MM.1S (cell line): Measurements from ENCODE around the gene ZFPM1.

ENCODE experiments used
- DNase-seq: peaks from one replicate; pipeline ENCODE4 v3.0.0-alpha.2; 2015
- H2AFZ ChIP-seq: fragments of 300-600 bp; sonication (generic); 2 replicates; pipeline ENCODE4 v1.6.0; 2016; ENCODE audit warnings: antibody characterized with exemption, low read length
- H3F3A ChIP-seq: fragments of 300-600 bp; sonication (generic); 2 replicates; pipeline ENCODE4 v1.6.1; 2016; ENCODE audit warnings: mild to moderate bottlenecking, antibody characterized with exemption, low read length, moderate library complexity, mixed read lengths; ENCODE audit not compliant: insufficient read depth
- H3K27ac ChIP-seq: fragments of 300-600 bp; sonication (generic); 2 replicates; pipeline ENCODE4 v1.5.1; 2016; ENCODE audit warnings: mild to moderate bottlenecking, low read length
- H3K27me3 ChIP-seq: fragments of 300-600 bp; sonication (generic); replicated peaks from 2 replicates; pipeline ENCODE4 v1.6.0; 2016; ENCODE audit warnings: low read length; ENCODE audit not compliant: insufficient read depth
- H3K36me3 ChIP-seq: fragments of 300-600 bp; sonication (generic); replicated peaks from 2 replicates; pipeline ENCODE4 v1.6.1; 2016; ENCODE audit warnings: mild to moderate bottlenecking, low read length, mixed read lengths; ENCODE audit not compliant: insufficient read depth
- H3K4me1 ChIP-seq: fragments of 300-600 bp; sonication (generic); 2 replicates; pipeline ENCODE4 v1.6.1; 2016; ENCODE audit warnings: low read length, mixed read lengths
- H3K4me2 ChIP-seq: fragments of 300-600 bp; sonication (generic); 2 replicates; pipeline ENCODE4 v1.6.0; 2016; ENCODE audit warnings: low read depth, low read length
- H3K4me3 ChIP-seq: fragments of 300-600 bp; sonication (generic); 2 replicates; pipeline ENCODE4 v1.5.1; 2016; ENCODE audit warnings: low read length, mixed read lengths
- H3K79me2 ChIP-seq: fragments of 300-600 bp; sonication (generic); 2 replicates; pipeline ENCODE4 v1.6.1; 2016; ENCODE audit warnings: mixed run types, low read length, mixed read lengths
- H3K9ac ChIP-seq: fragments of 300-600 bp; sonication (generic); 2 replicates; pipeline ENCODE4 v1.6.1; 2016; ENCODE audit warnings: low read length, mixed read lengths
- H3K9me2 ChIP-seq: fragments of 300-600 bp; sonication (generic); replicated peaks from 2 replicates; pipeline ENCODE4 v1.6.1; 2016; ENCODE audit warnings: mild to moderate bottlenecking, low read length, mixed read lengths; ENCODE audit not compliant: insufficient read depth
- H3K9me3 ChIP-seq: fragments of 300-600 bp; sonication (generic); replicated peaks from 2 replicates; pipeline ENCODE4 v1.6.1; 2016; ENCODE audit warnings: mild to moderate bottlenecking, low read length, mixed read lengths; ENCODE audit not compliant: insufficient read depth
- H4K20me1 ChIP-seq: fragments of 300-600 bp; sonication (generic); 2 replicates; pipeline ENCODE4 v1.6.1; 2016; ENCODE audit warnings: mild to moderate bottlenecking, low read length, moderate library complexity, mixed read lengths; ENCODE audit not compliant: insufficient read depth
- EZH2 ChIP-seq: fragments of 300-600 bp; sonication (generic); optimal IDR thresholded peaks from 2 replicates; pipeline ENCODE3; 2017; ENCODE audit warnings: low read depth, mild to moderate bottlenecking, antibody characterized with exemption, low read length, mixed read lengths
- EZH2phosphoT487 ChIP-seq: fragments of 300-600 bp; sonication (generic); IDR thresholded peaks from 2 replicates; pipeline ENCODE4 v1.6.1; 2018; ENCODE audit warnings: antibody characterized with exemption, low read length
- TF ChIP-seq, protein P1 (sequence below): fragments of 300-600 bp; sonication (generic); IDR thresholded peaks from 2 replicates; pipeline ENCODE4 v1.5.1; 2016; ENCODE audit warnings: antibody characterized with exemption, low read length, mixed read lengths

Gene ZFPM1

DNA sequence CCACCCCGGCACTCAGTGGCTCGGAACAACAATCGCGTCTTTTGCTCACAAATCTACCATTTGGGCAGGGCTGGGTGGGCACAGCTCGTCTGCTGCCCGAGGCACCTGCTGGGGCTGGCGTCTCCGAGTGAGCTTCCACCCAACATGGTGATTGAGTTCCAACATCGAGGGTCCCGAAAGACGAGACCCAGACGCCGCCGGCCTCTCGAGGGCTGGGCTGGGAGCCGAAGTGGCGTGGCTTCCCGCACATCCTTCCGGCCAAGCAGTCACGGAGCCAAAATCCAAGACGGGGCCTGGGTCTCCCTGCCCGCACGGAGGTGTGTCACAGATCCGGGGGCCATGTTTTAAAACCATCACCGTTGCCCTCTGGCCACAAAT, 7.5 kb upstream of the ZFPM1 start:
- Histone ChIP-seq H3K4me3 (no peak overlapping the region), H3K9me2 (no peaks in the 10 kb centered on the region), H3K9ac (no peak overlapping the region), H3K36me3 (no peaks in the 10 kb centered on the region), H3F3A (no peaks in the 10 kb centered on the region), H4K20me1 (no peaks in the 10 kb centered on the region), H3K79me2 (no peaks in the 10 kb centered on the region), H3K4me2 (no peak overlapping the region), H3K9me3 (no peaks in the 10 kb centered on the region), H2AFZ (no peak overlapping the region), H3K27me3 (peaks cover 45% of the 10 kb centered on the region), H3K4me1 (no peaks in the 10 kb centered on the region), H3K27ac (no peak overlapping the region)
- TF ChIP-seq EZH2phosphoT487 (no peak), EZH2 (no peak)
- TF ChIP-seq, protein P1, sequence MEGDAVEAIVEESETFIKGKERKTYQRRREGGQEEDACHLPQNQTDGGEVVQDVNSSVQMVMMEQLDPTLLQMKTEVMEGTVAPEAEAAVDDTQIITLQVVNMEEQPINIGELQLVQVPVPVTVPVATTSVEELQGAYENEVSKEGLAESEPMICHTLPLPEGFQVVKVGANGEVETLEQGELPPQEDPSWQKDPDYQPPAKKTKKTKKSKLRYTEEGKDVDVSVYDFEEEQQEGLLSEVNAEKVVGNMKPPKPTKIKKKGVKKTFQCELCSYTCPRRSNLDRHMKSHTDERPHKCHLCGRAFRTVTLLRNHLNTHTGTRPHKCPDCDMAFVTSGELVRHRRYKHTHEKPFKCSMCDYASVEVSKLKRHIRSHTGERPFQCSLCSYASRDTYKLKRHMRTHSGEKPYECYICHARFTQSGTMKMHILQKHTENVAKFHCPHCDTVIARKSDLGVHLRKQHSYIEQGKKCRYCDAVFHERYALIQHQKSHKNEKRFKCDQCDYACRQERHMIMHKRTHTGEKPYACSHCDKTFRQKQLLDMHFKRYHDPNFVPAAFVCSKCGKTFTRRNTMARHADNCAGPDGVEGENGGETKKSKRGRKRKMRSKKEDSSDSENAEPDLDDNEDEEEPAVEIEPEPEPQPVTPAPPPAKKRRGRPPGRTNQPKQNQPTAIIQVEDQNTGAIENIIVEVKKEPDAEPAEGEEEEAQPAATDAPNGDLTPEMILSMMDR = no peak
- no peak for DNase-seq

DNA sequence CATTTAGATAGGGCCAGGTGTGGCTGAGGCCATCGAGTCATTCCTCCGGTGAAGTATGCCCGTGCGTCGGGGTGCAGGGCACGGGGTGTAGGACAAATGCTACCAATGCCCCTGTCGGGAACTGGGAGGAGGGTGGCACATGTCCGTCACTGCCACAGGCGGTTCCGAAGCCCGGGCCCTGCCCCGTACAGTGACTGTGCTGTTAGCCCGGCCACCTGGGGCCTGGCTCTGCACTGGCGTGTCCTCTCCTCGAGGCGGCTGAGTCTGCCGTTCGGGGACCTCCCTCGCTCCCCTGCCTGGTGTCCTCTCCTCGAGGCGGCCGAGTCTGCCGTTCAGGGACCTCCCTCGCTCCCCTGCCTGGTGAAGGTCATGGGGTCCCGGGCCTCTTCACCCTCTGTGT, 7.0 kb upstream of the ZFPM1 start:
- no peak for DNase-seq
- Histone ChIP-seq H3K36me3 (no peaks in the 10 kb centered on the region), H3K9ac (no peak overlapping the region), H3K4me1 (no peaks in the 10 kb centered on the region), H3K4me2 (no peak overlapping the region), H3K79me2 (no peaks in the 10 kb centered on the region), H2AFZ (no peak overlapping the region), H3K27me3 (peaks cover 40% of the 10 kb centered on the region), H3K9me3 (no peaks in the 10 kb centered on the region), H3K9me2 (no peaks in the 10 kb centered on the region), H3K27ac (no peak overlapping the region), H3K4me3 (no peak overlapping the region), H4K20me1 (no peaks in the 10 kb centered on the region), H3F3A (no peaks in the 10 kb centered on the region)
- TF ChIP-seq, protein P1 = no peak
- TF ChIP-seq EZH2phosphoT487 (no peak), EZH2 (no peak)

DNA sequence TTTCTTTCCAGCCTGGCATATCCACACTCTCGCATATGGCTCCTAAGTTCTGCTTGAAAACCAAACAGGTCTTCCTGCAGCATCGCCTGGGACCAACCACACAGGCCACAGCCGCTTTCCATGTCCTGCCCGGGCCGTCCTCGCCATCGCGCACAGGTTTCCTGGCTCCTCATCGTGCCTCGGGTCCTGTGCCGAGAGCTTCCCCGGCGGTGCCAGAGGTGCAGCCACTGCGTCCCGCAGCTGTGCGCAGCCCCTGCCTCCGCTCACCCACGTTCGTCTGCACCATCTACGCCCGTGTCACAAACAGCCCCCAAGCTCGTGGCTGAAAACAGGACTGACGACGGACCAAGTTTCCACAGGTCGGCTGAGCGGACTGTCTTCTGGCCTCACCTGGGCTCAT, 6.3 kb upstream of the ZFPM1 start:
- no peak overlapping the region for H3K9ac ChIP-seq
- no peaks in the 10 kb centered on the region for H3F3A ChIP-seq
- H3K27ac ChIP-seq = no peak overlapping the region
- TF ChIP-seq, protein P1 = no peak
- no peak for TF ChIP-seq EZH2
- no peak for TF ChIP-seq EZH2phosphoT487
- H3K79me2 ChIP-seq = no peaks in the 10 kb centered on the region
- peaks cover 34% of the 10 kb centered on the region for H3K27me3 ChIP-seq
- no peaks in the 10 kb centered on the region for H3K4me1 ChIP-seq
- H3K9me3 ChIP-seq = no peaks in the 10 kb centered on the region
- H2AFZ ChIP-seq = no peak overlapping the region
- no peaks in the 10 kb centered on the region for H3K36me3 ChIP-seq
- H3K4me3 ChIP-seq = no peak overlapping the region
- no peak overlapping the region for H3K4me2 ChIP-seq
- H4K20me1 ChIP-seq = no peaks in the 10 kb centered on the region
- no peaks in the 10 kb centered on the region for H3K9me2 ChIP-seq
- no peak for DNase-seq
